Neuron (in vitro differentiated cells): Measurements from ENCODE around the gene RHOC.

Source experiments
- H2AFZ ChIP-seq: one replicate; pipeline ENCODE4 v1.6.1; 2013; ENCODE audit warnings: low read depth, mild to moderate bottlenecking, inconsistent platforms, low read length, moderate library complexity
- H3K27me3 ChIP-seq: one replicate; pipeline ENCODE4 v1.6.1; 2013; ENCODE audit warnings: low read length; ENCODE audit not compliant: insufficient read depth
- H3K36me3 ChIP-seq: one replicate; pipeline ENCODE4 v1.6.1; 2013; ENCODE audit warnings: low read length; ENCODE audit not compliant: insufficient read depth
- H3K4me1 ChIP-seq: one replicate; pipeline ENCODE4 v1.6.1; 2013; ENCODE audit warnings: low read length; ENCODE audit not compliant: insufficient read depth
- H3K4me3 ChIP-seq: 2 replicates; pipeline ENCODE4 v1.5.1; 2013; ENCODE audit warnings: mild to moderate bottlenecking, low read length, moderate library complexity
- H3K9me3 ChIP-seq: one replicate; pipeline ENCODE4 v1.6.1; 2013; ENCODE audit warnings: low read length

Gene RHOC

GRCh38 chr1:112693821-112694220 is 13.1 kb downstream of the RHOC start:
- Histone ChIP-seq H3K9me3 (no peaks in the 10 kb centered on the region), H3K27me3 (no peaks in the 10 kb centered on the region), H2AFZ (no peak overlapping the region), H3K4me3 (no peak overlapping the region), H3K4me1 (no peaks in the 10 kb centered on the region), H3K36me3 (peaks cover 77% of the 10 kb centered on the region)

- no peaks in the 10 kb centered on the region for H3K4me1 ChIP-seq
- H3K27me3 ChIP-seq: no peaks in the 10 kb centered on the region
- H2AFZ ChIP-seq: no peak overlapping the region
- no peaks in the 10 kb centered on the region for H3K9me3 ChIP-seq
- peaks cover 71% of the 10 kb centered on the region for H3K36me3 ChIP-seq
- H3K4me3 ChIP-seq: no peak overlapping the region
These were observed 14.2 kb downstream of the RHOC start for GRCh38 chr1:112692681-112693080.

- Histone ChIP-seq H2AFZ (no peak overlapping the region), H3K4me1 (no peaks in the 10 kb centered on the region), H3K27me3 (no peaks in the 10 kb centered on the region), H3K4me3 (no peak overlapping the region), H3K9me3 (no peaks in the 10 kb centered on the region), H3K36me3 (peaks cover 51% of the 10 kb centered on the region)
These were observed 17.1 kb downstream of the RHOC start for GRCh38 chr1:112689842-112690237.

GRCh38 chr1:112689196-112689841 is 17.6 kb downstream of the RHOC start:
- H3K36me3 ChIP-seq: peaks cover 46% of the 10 kb centered on the region
- H3K27me3 ChIP-seq: no peaks in the 10 kb centered on the region
- no peaks in the 10 kb centered on the region for H3K9me3 ChIP-seq
- H3K4me3 ChIP-seq: no peak overlapping the region
- no peaks in the 10 kb centered on the region for H3K4me1 ChIP-seq
- H2AFZ ChIP-seq: no peak overlapping the region

GRCh38 chr1:112688781-112689193 is 18.1 kb downstream of the RHOC start:
- Histone ChIP-seq H3K9me3 (no peaks in the 10 kb centered on the region), H3K4me3 (no peak overlapping the region), H3K27me3 (no peaks in the 10 kb centered on the region), H3K36me3 (peaks cover 41% of the 10 kb centered on the region), H2AFZ (no peak overlapping the region), H3K4me1 (no peaks in the 10 kb centered on the region)

- Histone ChIP-seq H2AFZ (no peak overlapping the region), H3K4me1 (no peaks in the 10 kb centered on the region), H3K4me3 (no peak overlapping the region), H3K36me3 (peaks cover 34% of the 10 kb centered on the region), H3K27me3 (no peaks in the 10 kb centered on the region), H3K9me3 (no peaks in the 10 kb centered on the region)
These were observed 19.0 kb downstream of the RHOC start for GRCh38 chr1:112687785-112688496.

GRCh38 chr1:112687361-112687760 is 19.6 kb downstream of the RHOC start:
- no peak overlapping the region for H3K4me3 ChIP-seq

GRCh38 chr1:112686835-112687234 is 20.1 kb downstream of the RHOC start:
- no peaks in the 10 kb centered on the region for H3K9me3 ChIP-seq
- peaks cover 23% of the 10 kb centered on the region for H3K36me3 ChIP-seq
- no peak overlapping the region for H2AFZ ChIP-seq
- no peak overlapping the region for H3K4me3 ChIP-seq
- no peaks in the 10 kb centered on the region for H3K4me1 ChIP-seq
- no peaks in the 10 kb centered on the region for H3K27me3 ChIP-seq

More at GRCh38 chr1:112687361-112687760, 19.6 kb downstream of the RHOC start:
- Histone ChIP-seq H3K27me3 (no peaks in the 10 kb centered on the region), H2AFZ (no peak overlapping the region), H3K36me3 (peaks cover 28% of the 10 kb centered on the region), H3K9me3 (no peaks in the 10 kb centered on the region), H3K4me1 (no peaks in the 10 kb centered on the region)

GRCh38 chr1:112686417-112686816 is 20.5 kb downstream of the RHOC start:
- Histone ChIP-seq H3K9me3 (no peaks in the 10 kb centered on the region), H3K27me3 (no peaks in the 10 kb centered on the region), H3K4me1 (no peaks in the 10 kb centered on the region), H2AFZ (no peak overlapping the region), H3K36me3 (peaks cover 19% of the 10 kb centered on the region), H3K4me3 (no peak overlapping the region)

GRCh38 chr1:112685913-112686312 is 21.0 kb downstream of the RHOC start:
- Histone ChIP-seq H3K4me3 (no peak overlapping the region), H2AFZ (no peak overlapping the region), H3K27me3 (no peaks in the 10 kb centered on the region), H3K4me1 (no peaks in the 10 kb centered on the region), H3K36me3 (peaks cover 15% of the 10 kb centered on the region), H3K9me3 (no peaks in the 10 kb centered on the region)

GRCh38 chr1:112678605-112679004 is 28.3 kb downstream of the RHOC start:
- Histone ChIP-seq H3K27me3 (no peaks in the 10 kb centered on the region), H2AFZ (no peak overlapping the region), H3K4me1 (peaks cover 16% of the 10 kb centered on the region), H3K36me3 (peaks cover 5% of the 10 kb centered on the region), H3K4me3 (no peak overlapping the region), H3K9me3 (no peaks in the 10 kb centered on the region)

GRCh38 chr1:112677501-112677900 is 29.4 kb downstream of the RHOC start:
- peaks cover 5% of the 10 kb centered on the region for H3K36me3 ChIP-seq
- peaks cover 24% of the 10 kb centered on the region for H3K4me1 ChIP-seq
- H3K9me3 ChIP-seq: no peaks in the 10 kb centered on the region
- no peaks in the 10 kb centered on the region for H3K27me3 ChIP-seq
- no peak overlapping the region for H2AFZ ChIP-seq
- no peak overlapping the region for H3K4me3 ChIP-seq

- no peaks in the 10 kb centered on the region for H3K9me3 ChIP-seq
- peaks cover 31% of the 10 kb centered on the region for H3K4me1 ChIP-seq
- no peak overlapping the region for H3K4me3 ChIP-seq
- H3K27me3 ChIP-seq: no peaks in the 10 kb centered on the region
- H3K36me3 ChIP-seq: peaks cover 8% of the 10 kb centered on the region
- H2AFZ ChIP-seq: no peak overlapping the region
These were observed 30.4 kb downstream of the RHOC start for GRCh38 chr1:112676543-112676942.
